Stimulated activated CD4-positive, alpha-beta T cell treated with anti-CD3 and anti-CD28 coated beads, Interleukin-4, amount 100 ng/mL, for 4 hours (primary cell): Measurements from ENCODE around the gene ZNF202.
A peak's percentile ranks its signal among the peaks of the same experiment; 100 is the strongest.
"Not testable (repeated sequence)": the region's sequence is repeated elsewhere in the genome, so short reads cannot be mapped to it uniquely, and the experiment has no call there.

Experiments used
- DNase-seq, 2 experiments: peaks; one replicate each; pipeline ENCODE4 v3.0.0-alpha.2; 2020

Gene ZNF202

DNA sequence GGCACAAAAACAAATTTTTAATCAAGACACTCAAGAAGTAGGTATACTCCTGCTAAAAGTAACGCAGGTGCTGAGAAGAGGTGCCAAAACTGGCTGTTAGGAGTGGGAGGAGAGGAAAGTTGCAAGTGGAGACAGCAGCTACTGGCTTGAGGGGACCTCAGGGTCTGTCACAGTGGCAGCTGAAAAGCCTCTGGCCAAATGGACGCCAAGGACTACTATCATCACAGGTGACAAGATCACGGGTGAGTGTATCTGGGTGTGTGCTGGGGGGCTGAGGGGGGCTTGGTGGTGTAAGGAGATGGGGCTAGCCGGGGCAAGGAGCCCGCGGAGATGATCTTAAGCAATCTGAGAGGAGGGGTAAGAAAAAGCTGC lies 687 bp downstream of the ZNF202 start:
- no peak for DNase-seq

DNA sequence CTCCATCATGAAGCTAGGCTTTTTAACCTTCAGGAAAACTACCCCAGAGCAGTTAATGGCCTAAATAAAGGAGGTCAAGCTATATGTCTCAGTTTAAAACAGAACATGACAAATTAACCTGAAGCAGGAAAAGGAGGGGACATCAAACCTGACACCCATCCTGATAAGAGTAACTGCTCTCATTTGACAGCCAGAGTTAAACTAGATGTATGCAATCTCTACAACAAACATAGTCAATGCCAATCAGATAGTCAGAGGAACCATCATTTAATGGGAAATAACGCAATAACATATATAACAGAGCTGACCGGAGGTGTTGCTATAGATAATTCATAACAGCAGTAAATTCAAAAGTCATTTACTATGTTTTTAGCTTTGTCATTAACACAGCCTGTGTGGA lies 3.1 kb downstream of the ZNF202 start:
- no peak for DNase-seq

DNA sequence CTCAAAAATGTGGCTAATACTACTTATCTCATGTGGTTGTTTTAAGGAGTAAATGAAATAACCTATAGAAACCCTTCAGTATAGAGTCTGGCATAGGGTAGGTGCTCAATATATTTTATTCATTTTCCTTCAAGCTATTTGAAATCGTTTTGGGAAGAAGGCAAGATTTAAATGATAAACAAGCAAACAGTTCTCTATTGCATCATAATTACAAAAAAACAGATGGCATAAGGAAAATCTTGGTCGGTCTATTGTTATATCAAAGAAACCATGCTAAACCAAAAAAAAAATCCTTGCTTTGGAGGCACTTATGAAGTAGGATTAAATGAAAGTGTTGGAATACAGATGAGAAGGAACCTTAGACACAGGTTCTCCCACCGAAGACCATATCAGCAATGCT lies 4.7 kb downstream of the ZNF202 start:
- no peak for DNase-seq

DNA sequence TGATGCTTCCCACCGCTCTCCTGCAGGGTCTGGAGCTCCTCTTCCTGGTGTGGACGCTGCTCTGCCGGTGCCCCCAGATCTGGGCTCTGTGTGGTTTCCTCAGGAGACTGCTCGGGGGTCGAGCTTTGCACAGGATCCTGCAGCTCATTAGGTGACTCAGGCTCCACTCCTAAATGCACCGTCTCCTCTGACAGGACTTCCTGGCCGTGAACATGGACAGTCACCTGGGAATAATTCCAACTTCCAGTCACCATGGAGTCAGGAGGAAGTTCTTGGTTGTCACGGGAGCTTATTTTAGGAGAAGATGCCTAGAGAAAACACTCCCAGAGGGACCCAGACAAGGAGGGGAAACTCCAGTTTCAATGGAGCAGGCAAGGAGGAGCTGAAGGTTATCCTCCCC lies 11.9 kb downstream of the ZNF202 start:
- DNase-seq = no peak

DNA sequence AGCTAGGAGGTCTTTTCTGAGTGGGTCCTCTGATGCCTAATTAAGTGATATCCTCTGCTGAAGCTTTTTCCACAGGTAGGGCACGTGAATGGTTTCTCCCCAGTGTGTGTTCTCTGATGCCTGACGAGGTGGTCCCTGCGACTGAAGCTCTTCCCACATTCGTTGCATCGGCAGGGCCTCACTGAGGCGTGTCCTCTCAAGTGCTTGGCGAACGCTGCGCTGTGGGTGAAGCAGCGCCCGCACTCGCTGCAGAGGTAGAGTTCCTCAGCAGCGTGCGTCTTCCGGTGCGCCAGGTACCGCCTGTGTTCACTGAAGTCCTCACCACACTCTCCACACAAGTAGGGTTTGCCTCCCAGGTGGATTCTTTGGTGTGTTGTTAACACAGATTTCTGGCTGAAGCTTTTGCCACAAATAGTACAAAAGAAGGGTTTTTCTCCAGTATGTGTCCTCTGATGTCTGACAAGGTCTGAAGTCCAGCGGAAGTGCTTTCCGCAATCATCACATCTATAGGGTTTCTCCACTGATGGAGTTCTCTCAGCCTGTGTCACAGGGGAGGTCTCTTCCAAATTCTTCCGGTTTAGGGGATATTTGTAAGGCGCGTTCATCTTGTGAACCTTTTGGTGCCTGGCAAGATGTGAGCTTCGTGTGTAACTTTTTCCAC lies 15.3 kb downstream of the ZNF202 start:
- DNase-seq = no peak

DNA sequence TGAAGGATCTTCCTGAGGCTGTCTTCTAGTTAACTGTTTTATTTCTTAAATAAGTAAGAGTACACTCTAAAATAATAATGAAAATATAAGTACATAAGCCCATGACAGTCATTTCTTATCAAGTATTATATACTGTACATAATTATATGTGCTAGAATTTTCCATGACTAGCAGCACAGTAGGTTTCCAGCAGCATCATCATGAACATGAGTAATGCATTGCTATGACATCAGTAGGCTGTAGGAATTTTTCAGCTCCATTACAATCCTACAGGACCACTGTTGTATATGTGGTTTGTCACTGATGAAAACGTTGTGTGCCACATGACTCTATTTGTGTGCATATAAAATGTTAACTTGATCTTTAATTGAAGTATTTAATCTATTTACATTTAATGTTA lies 22.0 kb downstream of the ZNF202 start:
- no peak for DNase-seq

DNA sequence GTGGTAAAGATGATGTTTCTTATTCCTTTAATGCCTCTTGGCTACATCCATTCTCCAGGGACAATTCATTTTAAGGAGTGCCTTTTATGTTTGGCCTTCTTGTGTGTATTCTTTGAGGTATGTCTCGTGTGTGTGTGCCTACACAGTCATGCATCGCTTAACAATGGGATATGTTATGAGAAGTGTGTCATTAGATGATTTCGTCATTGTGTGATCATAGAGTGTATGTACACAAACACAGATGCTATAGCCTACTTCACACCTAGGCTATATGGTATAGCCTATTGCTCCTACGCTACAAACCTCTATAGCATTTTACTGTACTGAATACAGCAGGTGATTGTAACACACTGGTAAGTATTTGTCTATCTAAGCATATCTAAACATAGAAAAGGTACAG lies 23.0 kb downstream of the ZNF202 start:
- DNase-seq = no peak

DNA sequence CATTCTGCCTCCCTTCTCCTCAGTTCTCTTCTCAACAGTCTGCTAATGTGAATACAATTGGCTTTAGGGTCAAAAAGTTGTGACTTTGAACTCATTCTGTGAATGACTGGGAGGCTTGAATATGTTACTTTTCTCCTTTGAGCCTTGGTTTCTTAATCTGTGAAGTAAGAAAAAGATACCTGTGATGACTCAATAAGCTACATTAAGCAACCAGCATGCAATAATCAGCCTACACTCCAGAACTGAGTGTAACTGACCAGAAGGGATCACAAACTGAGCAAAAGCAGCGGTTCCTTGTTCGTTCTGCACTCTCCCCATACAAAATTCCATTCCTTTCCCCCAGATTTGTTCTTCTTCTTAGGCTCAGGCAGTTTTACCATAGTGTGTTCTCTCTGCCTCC lies 23.4 kb downstream of the ZNF202 start:
- no peak for DNase-seq

DNA sequence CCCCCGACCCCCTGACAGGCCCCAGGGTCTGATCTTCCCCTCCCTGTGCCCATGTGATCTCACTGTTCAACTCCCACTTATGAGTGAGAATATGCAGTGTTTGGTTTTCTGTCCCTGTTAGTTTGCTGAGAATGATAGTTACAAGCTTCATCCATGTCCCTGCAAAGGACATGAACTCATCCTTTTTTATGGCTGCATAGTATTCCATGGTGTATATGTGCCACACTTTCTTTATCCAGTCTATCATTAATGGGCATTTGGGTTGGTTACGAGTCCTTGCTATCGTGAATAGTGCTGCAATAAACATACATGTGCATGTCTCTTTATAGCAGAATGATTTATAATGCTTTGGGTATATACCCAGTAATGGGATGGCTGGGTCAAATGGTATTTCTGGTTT lies 28.8 kb downstream of the ZNF202 start:
- DNase-seq = not testable (repeated sequence)

DNA sequence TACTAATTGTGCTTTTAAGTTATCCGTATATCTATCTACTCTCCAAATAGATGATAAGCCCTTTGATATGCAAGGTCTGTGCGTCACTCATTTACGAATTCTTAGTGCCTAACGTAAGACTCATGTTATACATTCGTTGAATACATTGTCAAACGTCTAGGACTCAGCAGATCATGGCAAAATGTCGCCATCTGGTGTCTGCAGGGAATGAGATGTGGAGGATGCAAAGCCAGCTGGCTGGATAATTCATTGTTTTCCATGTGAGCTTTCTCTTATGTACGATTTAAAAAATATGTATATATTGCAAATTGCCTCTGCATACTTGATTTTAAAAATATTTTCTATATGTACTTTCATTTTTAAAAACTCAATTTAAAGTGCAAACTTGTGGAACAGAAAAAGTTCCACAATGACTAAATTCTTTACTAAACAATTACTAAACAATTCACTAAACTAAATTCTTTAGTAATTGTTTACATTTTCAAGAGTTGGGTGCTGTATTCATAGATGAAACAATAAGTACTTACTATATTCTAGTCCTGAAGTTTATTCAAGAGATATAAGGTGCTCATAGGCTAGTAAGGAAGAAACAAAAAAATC lies 33.8 kb downstream of the ZNF202 start:
- DNase-seq = peak; percentile 31 to 34

DNA sequence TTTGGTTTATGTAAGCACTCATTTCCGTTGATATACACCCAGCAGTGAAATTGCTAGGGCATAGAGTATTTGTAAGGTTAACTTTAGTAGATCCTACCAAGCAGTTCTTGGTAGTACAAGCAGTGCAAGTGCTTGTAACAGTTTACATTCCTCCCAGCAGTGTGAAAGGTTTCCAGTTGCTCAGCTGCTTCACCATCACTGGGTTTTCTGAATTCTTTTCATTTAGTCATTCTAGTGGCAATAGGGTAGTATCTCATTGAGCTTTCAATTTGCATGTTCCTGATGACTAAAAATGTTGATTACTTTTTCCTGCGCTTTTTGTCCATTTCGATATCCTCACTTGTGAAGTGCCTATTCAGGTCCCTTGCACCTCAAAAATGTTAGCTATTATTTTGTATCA lies 34.3 kb downstream of the ZNF202 start:
- no peak for DNase-seq

DNA sequence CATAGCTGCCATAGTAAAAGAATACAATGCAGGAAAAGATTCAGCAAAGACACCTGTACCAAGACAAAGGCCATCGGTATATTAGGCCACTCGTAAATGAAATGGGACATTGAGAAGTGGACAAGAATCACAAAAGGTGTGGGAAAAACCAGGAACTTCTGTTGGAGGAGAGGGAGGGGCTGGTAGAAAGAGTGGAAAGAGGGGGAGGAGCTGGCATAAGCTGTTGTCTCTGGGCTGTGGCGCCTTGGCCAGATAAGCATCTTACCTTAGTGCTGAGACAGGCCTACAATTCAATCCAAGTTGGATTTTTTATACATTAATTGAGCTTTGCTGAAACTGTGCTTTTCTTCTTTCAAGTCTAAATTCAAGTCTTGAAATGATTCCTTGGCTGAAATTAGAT lies 37.1 kb downstream of the ZNF202 start:
- DNase-seq = no peak

DNA sequence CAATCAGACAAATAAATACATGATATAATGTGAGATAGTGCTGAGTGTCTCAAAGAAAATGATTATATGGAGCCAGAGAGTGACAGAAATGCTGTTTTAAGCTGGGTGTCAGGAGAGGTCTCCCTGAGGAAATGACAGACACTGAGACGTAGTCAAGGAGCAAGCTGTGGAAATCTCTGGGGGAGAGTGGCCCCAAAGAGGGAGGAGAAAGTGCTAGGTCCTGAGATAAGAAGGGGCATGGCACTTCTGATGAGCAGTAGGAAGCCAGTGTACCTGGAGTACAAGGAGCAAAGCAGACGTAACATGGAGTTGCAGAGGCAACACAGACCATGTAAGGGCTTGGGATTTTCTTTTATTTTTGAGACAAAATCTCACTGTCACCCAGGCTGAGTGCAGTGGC lies 38.8 kb downstream of the ZNF202 start:
- DNase-seq = no peak

DNA sequence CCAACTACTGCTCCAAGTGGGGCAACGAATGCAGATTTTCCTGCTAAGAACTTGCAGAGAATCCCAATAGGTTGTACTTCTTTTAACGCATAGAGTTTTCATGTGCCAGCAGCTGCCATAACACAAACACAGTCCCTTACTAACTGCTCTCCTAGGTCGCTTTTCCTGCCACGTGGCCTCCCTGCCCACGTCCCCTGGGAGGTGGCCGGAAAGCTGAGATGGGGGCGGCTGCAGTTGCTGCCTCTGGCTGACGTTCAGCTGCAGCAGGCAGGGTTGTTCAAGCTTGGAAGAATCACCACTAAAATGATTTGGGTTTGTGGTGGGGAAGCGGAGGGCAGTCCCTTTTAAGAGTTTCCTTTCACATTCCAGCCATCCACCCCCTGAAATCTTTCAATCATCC lies 39.3 kb downstream of the ZNF202 start:
- no peak for DNase-seq

DNA sequence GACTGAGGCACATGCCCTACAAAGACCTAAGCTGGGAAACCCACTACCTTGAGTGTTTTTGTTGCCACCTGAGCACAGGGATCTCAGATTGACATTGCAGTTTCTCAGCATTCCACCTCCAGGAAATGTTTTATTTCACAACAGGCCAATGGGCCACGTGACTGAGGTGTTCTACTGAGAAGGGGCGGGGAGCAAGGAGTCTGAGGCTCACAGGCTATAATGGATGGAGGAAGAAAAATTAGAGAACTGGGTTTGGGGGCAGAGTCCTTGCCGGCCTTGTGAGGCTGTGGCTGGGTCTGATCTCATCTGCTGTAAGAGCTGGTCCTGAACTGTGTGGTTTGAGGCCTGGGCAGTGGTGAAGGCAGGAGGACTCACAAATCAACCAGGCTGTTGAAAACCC lies 40.7 kb downstream of the ZNF202 start:
- no peak for DNase-seq

DNA sequence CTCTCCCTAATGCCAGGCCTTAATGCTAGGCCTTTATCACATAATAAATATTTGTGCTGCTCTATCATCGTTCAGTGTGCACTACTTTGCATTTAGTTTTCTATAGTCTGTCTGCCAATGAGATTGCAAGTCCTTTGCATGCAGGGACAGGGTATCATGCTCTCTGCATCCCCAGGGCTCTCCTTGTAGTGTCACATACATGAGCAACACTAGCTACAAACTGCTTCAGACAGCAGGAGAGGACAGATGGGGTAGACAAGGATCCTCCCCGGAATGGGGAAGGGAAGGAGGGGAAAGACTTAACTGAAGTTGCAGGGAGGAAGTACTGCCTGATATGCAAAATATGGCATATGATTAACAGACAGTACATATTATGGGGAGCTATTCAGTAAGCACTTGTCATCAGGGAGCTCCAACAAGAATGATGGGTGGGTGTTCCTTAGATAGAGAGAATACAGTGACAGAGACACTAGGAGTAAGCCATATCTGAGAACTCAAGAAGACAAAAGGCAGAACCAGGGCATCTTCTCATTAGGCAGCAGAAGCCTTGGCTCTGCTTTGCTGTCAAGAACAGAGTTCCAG lies 42.8 kb downstream of the ZNF202 start:
- DNase-seq = no peak

DNA sequence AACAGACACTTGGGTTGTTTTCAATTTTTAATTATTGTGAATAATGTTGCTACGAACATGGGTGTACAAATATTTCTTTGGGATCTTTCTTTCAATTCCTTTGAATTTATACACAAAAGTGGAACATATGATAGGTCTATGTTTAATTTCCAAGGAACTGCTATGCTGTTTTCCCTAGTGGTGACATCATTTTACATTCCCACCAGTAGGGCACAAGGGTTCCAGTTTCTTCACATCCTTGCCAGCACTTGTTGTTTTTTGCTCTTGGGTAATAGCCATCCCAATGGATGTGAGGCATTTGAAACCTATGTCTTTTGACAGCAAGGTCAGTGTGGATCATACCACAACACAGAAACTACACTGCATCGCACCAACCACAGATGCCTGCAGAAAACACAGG lies 45.3 kb downstream of the ZNF202 start:
- no peak for DNase-seq

DNA sequence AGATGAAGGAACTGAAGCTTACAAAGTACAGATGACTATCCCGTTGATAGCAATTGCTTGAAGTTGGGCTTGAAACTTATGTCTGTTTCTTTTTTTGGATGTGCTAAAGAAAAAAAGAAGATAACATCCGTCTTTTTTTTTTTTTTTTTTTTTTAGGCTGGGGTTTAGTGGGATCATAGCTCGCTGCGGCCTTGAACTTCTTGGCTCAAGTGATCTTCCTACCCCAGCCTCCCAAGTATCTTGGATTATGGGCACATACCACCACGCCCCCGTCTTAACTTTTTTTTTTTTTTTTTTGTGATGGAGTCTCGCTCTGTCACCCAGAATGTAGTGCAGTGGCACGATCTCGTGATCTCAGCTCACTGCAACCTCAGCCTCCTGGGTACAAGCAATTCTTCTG lies 46.2 kb downstream of the ZNF202 start:
- no peak for DNase-seq

DNA sequence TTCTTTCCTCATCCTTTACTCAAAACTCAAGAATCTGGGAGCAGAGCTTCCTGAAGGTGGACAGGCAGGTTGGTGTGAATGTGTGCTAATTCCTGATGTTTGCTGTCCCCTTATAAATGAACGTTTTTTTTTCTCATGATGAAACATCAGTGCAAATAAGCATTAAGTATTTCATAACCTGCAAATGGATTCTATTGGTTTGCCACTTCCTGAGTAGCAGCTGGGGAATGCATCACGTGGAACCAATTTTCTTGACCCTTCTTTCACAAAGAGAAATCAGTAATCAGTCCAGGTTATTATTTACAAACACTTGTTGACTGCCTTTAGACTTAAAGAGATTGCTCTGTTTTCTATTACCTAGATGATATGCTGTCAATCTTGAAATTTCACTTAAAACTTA lies 46.9 kb downstream of the ZNF202 start:
- no peak for DNase-seq

DNA sequence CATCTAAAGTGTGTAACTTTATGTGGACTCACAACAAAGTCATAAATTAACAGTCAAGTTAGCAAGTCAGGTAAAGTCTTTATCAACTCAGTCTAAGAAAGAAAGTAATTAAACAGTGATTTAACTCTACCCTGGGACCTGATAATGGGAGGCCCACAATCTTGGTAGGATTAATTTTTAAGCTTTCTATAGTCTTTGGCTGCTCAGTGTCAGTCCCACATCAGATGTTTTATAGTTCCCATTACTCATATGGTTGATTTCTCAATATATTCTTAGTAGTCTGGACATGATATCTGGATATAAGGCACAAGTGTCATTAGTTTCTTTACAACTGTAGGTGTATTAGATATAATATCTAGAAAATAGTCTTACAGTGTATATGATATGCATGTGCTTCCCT lies 48.5 kb downstream of the ZNF202 start:
- no peak for DNase-seq

DNA sequence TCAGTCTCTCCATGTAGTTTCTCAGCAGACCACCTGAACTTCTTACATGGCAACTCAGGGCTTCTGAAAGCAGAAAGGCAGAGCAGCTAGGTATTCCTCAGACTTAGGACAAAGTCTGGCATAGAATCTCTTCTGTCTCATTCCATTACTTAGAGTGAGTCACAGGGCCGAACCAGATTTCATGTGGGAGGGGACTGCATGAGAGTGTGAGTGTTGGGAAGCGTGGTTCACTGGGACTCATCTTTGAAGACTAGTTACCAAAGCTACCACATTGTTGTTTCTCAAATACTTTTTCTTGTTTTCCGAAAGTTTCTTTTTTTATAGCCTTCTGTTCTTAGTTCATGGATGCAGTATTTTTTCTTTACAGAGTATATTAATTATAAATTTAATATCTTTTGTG lies 51.0 kb downstream of the ZNF202 start:
- no peak for DNase-seq

DNA sequence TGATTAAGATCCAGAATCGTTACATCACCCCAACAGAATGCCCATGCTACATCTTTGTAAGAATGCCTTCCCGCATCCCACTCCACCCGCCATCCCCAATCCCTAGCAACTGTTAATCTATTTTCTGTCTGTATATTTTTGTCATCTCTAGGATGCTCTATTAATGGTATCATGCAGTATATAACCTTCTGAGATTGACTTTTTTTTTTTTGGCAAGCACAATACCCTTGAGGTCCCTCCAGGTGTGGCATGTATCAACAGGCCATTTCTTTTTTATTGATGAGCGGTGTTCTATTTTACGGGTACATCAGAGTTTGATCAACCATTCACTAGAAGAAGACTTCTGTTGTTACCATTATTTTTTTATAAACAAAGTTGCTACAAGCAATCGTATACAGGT lies 56.9 kb downstream of the ZNF202 start:
- no peak for DNase-seq

DNA sequence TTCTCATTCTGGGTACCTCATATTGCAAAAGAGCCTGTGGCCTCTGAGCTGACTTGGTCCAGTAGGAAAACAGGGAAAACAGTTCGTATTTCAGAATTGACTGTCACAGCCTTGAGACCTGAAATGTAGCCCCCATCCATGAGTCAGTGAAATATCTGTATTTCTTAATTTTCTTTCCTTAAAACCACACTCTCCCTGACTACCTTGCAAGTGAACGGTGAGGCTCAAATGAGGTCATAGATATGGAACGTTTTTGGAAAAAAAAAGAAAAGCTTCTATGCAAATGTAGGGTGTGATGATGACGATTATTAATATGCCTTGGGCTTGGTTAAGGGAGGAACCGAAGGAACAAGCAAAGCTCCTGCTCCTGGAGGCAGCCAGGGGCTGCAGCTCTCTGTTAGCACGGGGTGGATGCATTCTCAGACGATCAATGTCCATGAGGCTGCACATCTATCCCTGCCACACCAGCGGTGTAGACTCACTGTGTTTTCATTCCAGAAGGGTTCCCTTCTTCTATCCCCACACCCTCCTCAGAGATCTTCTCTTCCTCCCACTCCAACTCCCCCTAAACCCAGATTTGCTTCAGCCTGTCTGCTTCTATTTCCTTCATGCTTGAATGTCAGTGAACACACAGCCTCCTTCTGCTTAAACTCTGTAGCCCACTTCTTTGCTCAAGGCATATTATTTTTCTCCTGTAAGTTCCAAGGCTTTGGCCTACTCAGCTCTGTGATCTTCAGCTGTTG lies 57.9 kb downstream of the ZNF202 start:
- no peak for DNase-seq

DNA sequence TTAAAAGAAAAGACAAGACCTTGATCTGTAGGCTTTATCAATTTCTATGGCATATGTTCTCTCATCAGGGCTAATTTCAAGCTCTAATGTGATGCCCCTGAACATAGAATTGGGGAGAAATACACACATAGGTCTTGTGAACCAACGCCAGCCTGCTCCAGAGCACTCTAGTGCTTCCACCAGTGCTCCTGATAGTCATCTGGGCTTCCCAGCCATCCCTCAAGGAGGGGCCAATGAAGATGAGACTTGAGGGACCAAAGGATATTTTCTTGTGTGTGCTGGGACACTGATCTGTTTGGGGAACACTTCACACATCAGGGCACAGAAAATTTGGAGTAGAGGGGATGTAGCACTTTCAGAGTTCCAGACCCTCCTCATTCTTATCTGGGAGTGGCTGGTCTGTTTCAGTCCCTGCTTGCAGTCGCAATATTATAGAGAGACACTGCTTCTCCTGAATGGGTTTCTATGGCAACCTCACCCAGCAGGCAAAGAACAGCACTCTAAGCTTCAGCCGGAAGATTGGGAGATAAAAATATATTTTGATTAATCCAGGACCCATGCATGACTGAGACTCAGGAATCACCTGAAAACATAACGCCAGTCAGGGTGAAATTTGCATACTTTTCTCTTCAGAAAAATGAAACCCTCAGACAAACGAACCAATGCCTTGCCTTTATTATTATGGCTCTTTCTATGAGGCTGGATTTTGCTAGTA lies 58.6 kb downstream of the ZNF202 start:
- no peak for DNase-seq
